ENCODE measurements around the gene ACOT9. TPM values are rescaled to one million over a fixed set of nuclear protein-coding genes. Genes with fewer than 3 reads are reported as not detected.

The ACOT9 gene
- total and polyA plus RNA-seq, 2 donors (not counting 3 experiments of a cell fraction or from before 2014, with no cell fraction given) = 38.4 to 83.1 TPM

- DNase-seq (ENCODE audit: low read depth, low spot score) (no peak), FAIRE-seq (peak; percentile 66)
- Histone ChIP-seq H3K36me3 (ENCODE audit: control insufficient read depth in 2 of 2, extremely low read depth in 1 of 2, insufficient read depth in 2 of 2, low read length in 2 of 2) (peaks cover 2 to 4% of the 10 kb centered on the region in 2 experiments), H3K4me3 (replicated peaks in 1 of 3; ENCODE audit: insufficient read depth in 1 of 3, low read depth in 1 of 3, low read length in 3 of 3) (no peak overlapping the region), H3K9me1 (replicated peaks; ENCODE audit: control insufficient read depth, extremely low read depth, insufficient read depth, low read length) (no peaks in the 10 kb centered on the region), H3K9ac (replicated peaks; ENCODE audit: extremely low read depth, insufficient read depth, low read length) (no peak overlapping the region), H3K79me2 (ENCODE audit: control insufficient read depth, insufficient read depth, low read length) (no peaks in the 10 kb centered on the region), H2AFZ (ENCODE audit: low read depth, low read length) (no peak overlapping the region), H3K27me3 (ENCODE audit: control insufficient read depth in 2 of 2, insufficient read depth in 2 of 2, low read length in 2 of 2) (no peaks in the 10 kb centered on the region), H3K4me1 (ENCODE audit: control insufficient read depth, extremely low read depth, insufficient read depth, low read length) (no peaks in the 10 kb centered on the region), H3K9me3 (replicated peaks; ENCODE audit: control insufficient read depth, insufficient read depth, low read length) (no peaks in the 10 kb centered on the region), H3K27ac (ENCODE audit: insufficient read depth, low read depth, low read length) (no peak overlapping the region), H3K4me2 (ENCODE audit: insufficient read depth, low read length) (no peak overlapping the region), H4K20me1 (replicated peaks; ENCODE audit: control insufficient read depth, extremely low read depth, insufficient read depth, low read length) (no peaks in the 10 kb centered on the region)
- BruUV-seq (replicated peaks) = no TSS peak
- ChIA-PET POLR2A (interaction anchor here (0.7 kb wide), 1 partner anchor 155 kb away, joined by 3 read pairs; no protein-coding TSS in a partner anchor), CTCF (interaction anchor here (4.0 kb wide), 1 partner anchor 202 kb away, joined by 29 read pairs; no protein-coding TSS in a partner anchor)
- intact Hi-C loops (cut with micrococcal nuclease) = loop anchor here (10.0 kb wide), 2 partner anchors 85 to 355 kb away; partner anchors contain the start of genes EIF2S3 and SAT1
- no peak for TF ChIP-seq MAX (IDR thresholded peaks at IDR 0.05; ENCODE audit: insufficient read depth, insufficient read length)
- TF ChIP-seq EZH2 (IDR thresholded peaks at IDR 0.05; ENCODE audit: borderline replicate concordance, low read depth, low read length, severe bottlenecking) = no peak
- no peak for TF ChIP-seq JUN (IDR thresholded peaks at IDR 0.05; ENCODE audit: borderline replicate concordance, insufficient read depth, insufficient read length, low read depth)
- TF ChIP-seq MYC (IDR thresholded peaks at IDR 0.05; ENCODE audit: low read depth, low read length) = no peak
- no peak for TF ChIP-seq POLR2AphosphoS5 (IDR thresholded peaks at IDR 0.05; ENCODE audit: insufficient read depth, low read depth, low read length)
- TF ChIP-seq FOS (IDR thresholded peaks at IDR 0.05; ENCODE audit: borderline replicate concordance, insufficient read depth, low read length) = no peak
- no peak for TF ChIP-seq POLR2A (IDR thresholded peaks at IDR 0.05; ENCODE audit: low read depth, low read length)
- no peak for TF ChIP-seq CTCF (IDR thresholded peaks at IDR 0.05; ENCODE audit: extremely low read depth in 1 of 2, insufficient read depth in 1 of 2, low read depth in 1 of 2, low read length in 2 of 2)
- TF ChIP-seq GATA2 (IDR thresholded peaks at IDR 0.05; ENCODE audit: insufficient read depth, insufficient read length, low read depth, low read length) = no peak
- dilution Hi-C loops (cut with MboI; ENCODE audit: extremely low pct_ligation_motif_present, low sequenced_read_pairs) = no loop called here
These were observed 43.4 kb downstream of the ACOT9 start for GRCh38 chrX:23699636-23700194.
